CD4-positive, alpha-beta memory T cell (primary cell): ENCODE results near the gene LRRC72. TPM values are rescaled to one million over a fixed set of nuclear protein-coding genes. Genes with fewer than 3 reads are reported as not detected.
"Not testable (repeated sequence)": the region's sequence is repeated elsewhere in the genome, so short reads cannot be mapped to it uniquely, and the experiment has no call there.

Experiments
- CTCF ChIA-PET: fragments of 350-600 bp; sonication (Branson Sonifier 250); formaldehyde crosslinking; loops from one replicate; lab custom pipeline; 2021; ENCODE audit warnings: inconsistent platforms; ENCODE audit not compliant: partially characterized antibody; lab: Charles Lee
- POLR2A ChIA-PET: fragments of 350-600 bp; sonication (Branson Sonifier 250); formaldehyde crosslinking; loops from one replicate; lab custom pipeline; 2021; ENCODE audit not compliant: partially characterized antibody; lab: Charles Lee
- DNase-seq, 5 donors: peaks; one replicate each; pipeline versions ENCODE4 v3.0.0 to v3.0.0-alpha.2; 2020 to 2022; ENCODE audit warnings: mixed read lengths in 1 of 5
- H3K27ac ChIP-seq: one replicate; pipeline ENCODE4 v1.7.0; 2013; ENCODE audit warnings: low read depth, low read length
- H3K27me3 ChIP-seq: 2 replicates; pipeline ENCODE4 v1.7.0; 2013; ENCODE audit warnings: mild to moderate bottlenecking, low read length, moderate library complexity; ENCODE audit not compliant: insufficient read depth
- H3K36me3 ChIP-seq: 2 replicates; pipeline ENCODE4 v1.7.0; 2013; ENCODE audit warnings: mild to moderate bottlenecking, low read length, moderate library complexity; ENCODE audit not compliant: insufficient read depth
- H3K4me1 ChIP-seq: 2 replicates; pipeline ENCODE4 v1.7.0; 2013; ENCODE audit warnings: mild to moderate bottlenecking, low read length, moderate library complexity; ENCODE audit not compliant: insufficient read depth
- H3K4me3 ChIP-seq, 2 donors: one replicate each; pipeline ENCODE4 v1.7.0; 2013; ENCODE audit warnings: low read length in 2 of 2, mild to moderate bottlenecking in 1 of 2
- H3K9me3 ChIP-seq, 2 donors: one replicate each; pipeline ENCODE4 v1.7.0; 2013; ENCODE audit warnings: low read length in 2 of 2, control low read depth in 1 of 2; ENCODE audit not compliant: control insufficient read depth in 1 of 2
- H3K27ac Mint-ChIP-seq, 7 donors: one replicate each; pipeline ENCODE4 v1.8.0; 2020 to 2021; ENCODE audit warnings: mixed read lengths in 7 of 7, mild to moderate bottlenecking in 6 of 7, inconsistent platforms in 3 of 7, moderate library complexity in 3 of 7
- H3K27me3 Mint-ChIP-seq, 2 donors: one replicate each; pipeline ENCODE4 v1.8.0; 2020 to 2021; ENCODE audit warnings: mixed read lengths in 2 of 2
- H3K36me3 Mint-ChIP-seq, 2 donors: one replicate each; pipeline ENCODE4 v1.8.0; 2020 to 2021; ENCODE audit warnings: mixed read lengths in 2 of 2, inconsistent platforms in 1 of 2, mild to moderate bottlenecking in 1 of 2
- H3K4me1 Mint-ChIP-seq, 4 donors: one replicate each; pipeline ENCODE4 v1.8.0; 2020 to 2021; ENCODE audit warnings: mixed read lengths in 4 of 4, mild to moderate bottlenecking in 1 of 4
- H3K4me3 Mint-ChIP-seq, 8 donors: one replicate each; pipeline ENCODE4 v1.8.0; 2020 to 2021; ENCODE audit warnings: mixed read lengths in 8 of 8, mild to moderate bottlenecking in 7 of 8, moderate library complexity in 6 of 8, inconsistent platforms in 3 of 8
- H3K9me3 Mint-ChIP-seq, 8 donors: one replicate each; pipeline ENCODE4 v1.8.0; 2020 to 2021; ENCODE audit warnings: mixed read lengths in 8 of 8, mild to moderate bottlenecking in 5 of 8, inconsistent platforms in 3 of 8, moderate library complexity in 1 of 8
- intact Hi-C: fragments of 100-400 bp; cut with micrococcal nuclease; formaldehyde crosslinking; loops from one replicate; pipeline ENCODE4 v1.15.1; 2023
- polyA plus RNA-seq, 2 donors: library from polyadenylated mRNA; unstranded; fragments of 300-500 nt; fragmentation: Illumina TruSeq; gene quantifications; one replicate each; pipeline ENCODE4 v1.2.3, GENCODE V29; 2021
- total RNA-seq, 2 experiments: library from RNA; stranded (reverse); gene quantifications; one replicate each; pipeline ENCODE4 v1.2.3, GENCODE V29; 2021

Gene LRRC72
- total and polyA plus RNA-seq, 4 experiments from 2014 or later = not detected

GRCh38 chr7:16528520-16528919 is 1.9 kb downstream of the LRRC72 start:
- Mint-ChIP-seq H3K4me3 (no peak overlapping the region), H3K9me3 (no peaks in the 10 kb centered on the region), H3K27me3 (peaks cover 0 to 3% of the 10 kb centered on the region in 2 donors), H3K4me1 (peaks cover 0 to 1% (median 0%) of the 10 kb centered on the region in 4 donors), H3K36me3 (no peaks in the 10 kb centered on the region), H3K27ac (no peak overlapping the region)
- Histone ChIP-seq H3K4me3 (no peak overlapping the region), H3K27ac (no peak overlapping the region), H3K27me3 (no peaks in the 10 kb centered on the region), H3K4me1 (no peaks in the 10 kb centered on the region), H3K36me3 (no peaks in the 10 kb centered on the region), H3K9me3 (no peaks in the 10 kb centered on the region)
- ChIA-PET CTCF (no interaction called here), POLR2A (no interaction called here)
- DNase-seq = no peak
- intact Hi-C loops = no loop called here

- Histone ChIP-seq H3K9me3 (no peaks in the 10 kb centered on the region), H3K36me3 (no peaks in the 10 kb centered on the region), H3K27me3 (no peaks in the 10 kb centered on the region), H3K27ac (no peak overlapping the region), H3K4me1 (no peaks in the 10 kb centered on the region), H3K4me3 (no peak overlapping the region)
- H3K4me1 Mint-ChIP-seq = peaks cover 0 to 1% (median 0%) of the 10 kb centered on the region in 4 donors
- H3K9me3 Mint-ChIP-seq = no peaks in the 10 kb centered on the region
- ChIA-PET POLR2A (no interaction called here), CTCF (no interaction called here)
- intact Hi-C loops = no loop called here
- no peaks in the 10 kb centered on the region for H3K36me3 Mint-ChIP-seq
- H3K27ac Mint-ChIP-seq = no peak overlapping the region
- no peak for DNase-seq
- H3K4me3 Mint-ChIP-seq = no peak overlapping the region
- peaks cover 0 to 3% of the 10 kb centered on the region in 2 donors for H3K27me3 Mint-ChIP-seq
These were observed 3.1 kb downstream of the LRRC72 start for GRCh38 chr7:16529697-16530096.

GRCh38 chr7:16531707-16532106 is 5.1 kb downstream of the LRRC72 start:
- no peak for DNase-seq
- intact Hi-C loops = no loop called here
- Histone ChIP-seq H3K4me1 (no peaks in the 10 kb centered on the region), H3K4me3 (no peak overlapping the region), H3K36me3 (no peaks in the 10 kb centered on the region), H3K9me3 (no peaks in the 10 kb centered on the region), H3K27me3 (no peaks in the 10 kb centered on the region), H3K27ac (no peak overlapping the region)
- H3K27ac Mint-ChIP-seq = no peak overlapping the region
- H3K36me3 Mint-ChIP-seq = no peaks in the 10 kb centered on the region
- H3K4me3 Mint-ChIP-seq = no peak overlapping the region
- H3K27me3 Mint-ChIP-seq = peaks cover 0 to 3% of the 10 kb centered on the region in 2 donors
- no peaks in the 10 kb centered on the region for H3K9me3 Mint-ChIP-seq
- POLR2A ChIA-PET = no interaction called here
- CTCF ChIA-PET = interaction anchor here (1.2 kb wide), 1 partner anchor 33 kb away, joined by 3 read pairs; no protein-coding TSS in a partner anchor
- H3K4me1 Mint-ChIP-seq = peaks cover 0 to 1% (median 0%) of the 10 kb centered on the region in 4 donors

- no peaks in the 10 kb centered on the region for H3K27me3 ChIP-seq
- no peaks in the 10 kb centered on the region for H3K36me3 ChIP-seq
- H3K9me3 Mint-ChIP-seq = no peaks in the 10 kb centered on the region
- no peak overlapping the region for H3K27ac ChIP-seq
- H3K9me3 ChIP-seq = no peaks in the 10 kb centered on the region
- DNase-seq = no peak
- peaks cover 0 to 1% (median 0%) of the 10 kb centered on the region in 4 donors for H3K4me1 Mint-ChIP-seq
- H3K4me3 Mint-ChIP-seq = no peak overlapping the region
- H3K27me3 Mint-ChIP-seq = peaks cover 0 to 3% of the 10 kb centered on the region in 2 donors
- no peak overlapping the region for H3K4me3 ChIP-seq
- H3K36me3 Mint-ChIP-seq = no peaks in the 10 kb centered on the region
- H3K4me1 ChIP-seq = no peaks in the 10 kb centered on the region
- ChIA-PET POLR2A (no interaction called here), CTCF (no interaction called here)
- intact Hi-C loops = no loop called here
- no peak overlapping the region for H3K27ac Mint-ChIP-seq
These were observed 5.6 kb downstream of the LRRC72 start for GRCh38 chr7:16532272-16532671.

GRCh38 chr7:16535500-16535899 is 8.9 kb downstream of the LRRC72 start:
- H3K4me3 Mint-ChIP-seq = no peak overlapping the region
- ChIA-PET CTCF (interaction anchor here (1.8 kb wide), 1 partner anchor 29 kb away, joined by 4 read pairs; no protein-coding TSS in a partner anchor), POLR2A (no interaction called here)

GRCh38 chr7:16540559-16540958 is 13.9 kb downstream of the LRRC72 start:
- H3K27ac Mint-ChIP-seq = not testable (repeated sequence)
- CTCF ChIA-PET = interaction anchor here (1.4 to 2.2 kb wide), 2 partner anchors 10 to 24 kb away, joined by 6 to 9 read pairs; no protein-coding TSS in a partner anchor

More at GRCh38 chr7:16535500-16535899, 8.9 kb downstream of the LRRC72 start:
- H3K36me3 Mint-ChIP-seq = no peaks in the 10 kb centered on the region
- no peak overlapping the region for H3K27ac Mint-ChIP-seq
- Histone ChIP-seq H3K4me3 (no peak overlapping the region), H3K27me3 (no peaks in the 10 kb centered on the region), H3K9me3 (no peaks in the 10 kb centered on the region), H3K4me1 (no peaks in the 10 kb centered on the region), H3K27ac (no peak overlapping the region), H3K36me3 (no peaks in the 10 kb centered on the region)
- peaks cover 0 to 1% (median 0%) of the 10 kb centered on the region in 4 donors for H3K4me1 Mint-ChIP-seq
- no peak for DNase-seq
- peaks cover 0 to 3% of the 10 kb centered on the region in 2 donors for H3K27me3 Mint-ChIP-seq
- intact Hi-C loops = no loop called here
- H3K9me3 Mint-ChIP-seq = no peaks in the 10 kb centered on the region

GRCh38 chr7:16542401-16542800 is 15.8 kb downstream of the LRRC72 start:
- H3K36me3 Mint-ChIP-seq = no peaks in the 10 kb centered on the region
- H3K4me3 ChIP-seq = no peak overlapping the region
- CTCF ChIA-PET = interaction anchor here (1.3 kb wide), 1 partner anchor 22 kb away, joined by 6 read pairs; no protein-coding TSS in a partner anchor
- H3K4me3 Mint-ChIP-seq = no peak overlapping the region
- no peaks in the 10 kb centered on the region for H3K36me3 ChIP-seq
- intact Hi-C loops = no loop called here
- no peaks in the 10 kb centered on the region for H3K9me3 ChIP-seq
- H3K27me3 Mint-ChIP-seq = peaks cover 2 to 3% of the 10 kb centered on the region in 2 donors
- DNase-seq = no peak
- no peak overlapping the region for H3K27ac ChIP-seq
- no peak overlapping the region for H3K27ac Mint-ChIP-seq
- H3K9me3 Mint-ChIP-seq = no peaks in the 10 kb centered on the region
- H3K4me1 ChIP-seq = no peaks in the 10 kb centered on the region
- H3K27me3 ChIP-seq = no peaks in the 10 kb centered on the region
- POLR2A ChIA-PET = no interaction called here
- no peaks in the 10 kb centered on the region for H3K4me1 Mint-ChIP-seq

More at GRCh38 chr7:16540559-16540958, 13.9 kb downstream of the LRRC72 start:
- H3K4me1 Mint-ChIP-seq, H3K4me3 Mint-ChIP-seq, H3K4me1 ChIP-seq, intact Hi-C loops, DNase-seq, POLR2A ChIA-PET, H3K4me3 ChIP-seq, H3K36me3 ChIP-seq, H3K36me3 Mint-ChIP-seq, H3K9me3 ChIP-seq, H3K27me3 ChIP-seq, H3K9me3 Mint-ChIP-seq, H3K27ac ChIP-seq, H3K27me3 Mint-ChIP-seq: not testable (repeated sequence)
